HG02763 (cell line): Measurements from ENCODE around the gene FGF14.

Source experiments
- ATAC-seq: cut with Tn5 transposase; IDR thresholded peaks from one replicate; pipeline ENCODE4 v1.9.1; 2021; ENCODE audit warnings: mild to moderate bottlenecking, moderate library complexity; ENCODE audit not compliant: unreplicated experiment

The FGF14 gene

GRCh38 chr13:101703838-101704237, 698.0 kb downstream of the FGF14 start:
- ATAC-seq, result no peak

GRCh38 chr13:101703081-101703480, 698.8 kb downstream of the FGF14 start:
- ATAC-seq, result no peak

- no peak for ATAC-seq
These were observed 701.2 kb downstream of the FGF14 start for GRCh38 chr13:101700598-101700997.

- ATAC-seq, result no peak
These were observed 703.4 kb downstream of the FGF14 start for GRCh38 chr13:101698400-101698799.

GRCh38 chr13:101697745-101698144, 704.1 kb downstream of the FGF14 start:
- ATAC-seq, result no peak

GRCh38 chr13:101695870-101696516, 705.9 kb downstream of the FGF14 start:
- ATAC-seq, result no peak

- ATAC-seq, result no peak
These were observed 710.4 kb downstream of the FGF14 start for GRCh38 chr13:101691341-101691860.

- ATAC-seq, result no peak
These were observed 711.0 kb downstream of the FGF14 start for GRCh38 chr13:101690871-101691270.

GRCh38 chr13:101686003-101686402, 715.8 kb downstream of the FGF14 start:
- ATAC-seq, result no peak

GRCh38 chr13:101681834-101682233, 720.0 kb downstream of the FGF14 start:
- ATAC-seq, result no peak

GRCh38 chr13:101673360-101674105, 728.3 kb downstream of the FGF14 start:
- ATAC-seq, result no peak

- ATAC-seq, result no peak
These were observed 740.0 kb downstream of the FGF14 start for GRCh38 chr13:101661839-101662238.
